ENCODE results near the gene CELSR2.

CELSR2 gene

DNA sequence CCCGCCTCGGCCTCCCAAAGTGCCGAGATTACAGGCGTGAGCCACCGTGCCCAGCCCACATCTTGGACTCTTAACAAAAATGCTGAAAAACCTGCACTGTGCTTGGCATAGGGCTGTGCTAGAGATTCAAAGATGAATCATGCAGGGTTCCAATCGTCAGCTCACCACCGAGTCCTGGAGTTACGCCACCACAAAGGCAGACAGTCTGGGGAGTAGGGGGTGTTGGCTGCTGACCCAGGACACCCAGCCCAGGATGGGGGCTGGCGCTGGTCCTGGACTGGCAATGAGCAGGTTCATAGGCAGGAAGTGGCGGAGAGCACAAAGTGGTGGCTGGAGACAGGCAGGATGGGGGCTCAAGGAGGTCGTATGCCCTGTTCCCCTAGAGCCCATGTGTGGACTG is 17.6 kb downstream of the CELSR2 start:
- no peak for DNase-seq

DNA sequence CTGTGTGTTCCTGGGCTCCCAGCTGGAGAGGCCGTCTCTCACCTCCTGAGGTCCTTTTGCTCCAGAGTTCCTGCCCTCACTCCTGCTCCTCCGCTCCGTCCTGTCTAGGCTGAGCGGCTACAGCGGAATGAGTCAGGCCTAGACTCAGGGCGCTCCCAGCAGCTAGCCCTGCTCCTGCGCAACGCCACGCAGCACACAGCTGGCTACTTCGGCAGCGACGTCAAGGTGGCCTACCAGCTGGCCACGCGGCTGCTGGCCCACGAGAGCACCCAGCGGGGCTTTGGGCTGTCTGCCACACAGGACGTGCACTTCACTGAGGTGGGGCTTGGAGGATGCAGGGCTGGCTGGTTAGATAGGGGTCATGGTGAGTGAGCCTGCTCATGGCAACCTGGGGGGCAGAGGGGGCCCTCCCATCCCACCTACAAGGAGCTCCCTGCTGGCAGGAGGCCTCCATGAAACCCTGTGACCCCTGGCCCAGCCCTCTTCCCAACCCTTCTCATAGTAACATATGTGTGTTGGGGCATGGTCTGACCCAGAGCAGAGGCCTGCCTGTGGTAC is 18.5 kb downstream of the CELSR2 start:
- no peak for DNase-seq

DNA sequence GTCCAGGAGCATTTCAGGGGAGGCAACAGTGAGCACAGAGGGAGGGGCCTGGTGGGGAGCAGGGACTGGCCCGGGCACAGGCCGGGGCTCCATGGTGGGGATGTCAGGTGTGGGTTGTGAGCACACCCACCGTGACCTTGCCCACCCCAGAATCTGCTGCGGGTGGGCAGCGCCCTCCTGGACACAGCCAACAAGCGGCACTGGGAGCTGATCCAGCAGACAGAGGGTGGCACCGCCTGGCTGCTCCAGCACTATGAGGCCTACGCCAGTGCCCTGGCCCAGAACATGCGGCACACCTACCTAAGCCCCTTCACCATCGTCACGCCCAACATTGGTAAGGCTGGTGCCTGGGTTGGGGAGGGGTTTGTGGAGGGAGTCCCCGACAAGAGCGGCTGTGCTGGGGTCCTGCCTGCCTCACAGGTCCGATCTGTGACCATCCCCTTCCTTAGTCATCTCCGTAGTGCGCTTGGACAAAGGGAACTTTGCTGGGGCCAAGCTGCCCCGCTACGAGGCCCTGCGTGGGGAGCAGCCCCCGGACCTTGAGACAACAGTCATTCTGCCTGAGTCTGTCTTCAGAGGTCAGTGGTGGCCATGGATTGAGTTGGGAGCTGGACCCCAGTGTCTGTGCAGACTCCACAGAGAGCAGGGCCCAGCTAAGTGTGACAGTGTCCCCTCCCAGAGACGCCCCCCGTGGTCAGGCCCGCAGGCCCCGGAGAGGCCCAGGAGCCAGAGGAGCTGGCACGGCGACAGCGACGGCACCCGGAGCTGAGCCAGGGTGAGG is 19.3 kb downstream of the CELSR2 start:
- DNase-seq = no peak

DNA sequence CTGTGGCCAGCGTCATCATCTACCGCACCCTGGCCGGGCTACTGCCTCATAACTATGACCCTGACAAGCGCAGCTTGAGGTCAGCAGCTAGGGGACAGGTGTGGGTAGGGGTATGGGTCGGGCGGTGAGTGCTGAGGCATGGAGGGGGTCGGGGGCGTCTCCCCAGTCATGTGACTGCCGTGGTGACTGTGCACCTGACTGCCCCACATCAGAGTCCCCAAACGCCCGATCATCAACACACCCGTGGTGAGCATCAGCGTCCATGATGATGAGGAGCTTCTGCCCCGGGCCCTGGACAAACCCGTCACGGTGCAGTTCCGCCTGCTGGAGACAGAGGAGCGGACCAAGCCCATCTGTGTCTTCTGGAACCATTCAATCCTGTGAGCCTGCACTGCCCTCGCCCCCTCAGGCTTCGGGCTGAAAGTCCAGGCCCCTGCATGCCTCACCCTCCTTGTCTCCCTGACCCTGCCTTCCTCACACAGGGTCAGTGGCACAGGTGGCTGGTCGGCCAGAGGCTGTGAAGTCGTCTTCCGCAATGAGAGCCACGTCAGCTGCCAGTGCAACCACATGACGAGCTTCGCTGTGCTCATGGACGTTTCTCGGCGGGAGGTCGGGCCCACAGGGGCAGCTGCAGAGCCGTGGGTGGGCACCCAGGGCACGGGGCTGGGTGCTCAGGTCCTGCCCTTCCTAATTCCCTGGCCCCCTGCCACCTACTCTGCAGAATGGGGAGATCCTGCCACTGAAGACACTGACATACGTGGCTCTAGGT is 20.1 kb downstream of the CELSR2 start:
- DNase-seq = no peak

DNA sequence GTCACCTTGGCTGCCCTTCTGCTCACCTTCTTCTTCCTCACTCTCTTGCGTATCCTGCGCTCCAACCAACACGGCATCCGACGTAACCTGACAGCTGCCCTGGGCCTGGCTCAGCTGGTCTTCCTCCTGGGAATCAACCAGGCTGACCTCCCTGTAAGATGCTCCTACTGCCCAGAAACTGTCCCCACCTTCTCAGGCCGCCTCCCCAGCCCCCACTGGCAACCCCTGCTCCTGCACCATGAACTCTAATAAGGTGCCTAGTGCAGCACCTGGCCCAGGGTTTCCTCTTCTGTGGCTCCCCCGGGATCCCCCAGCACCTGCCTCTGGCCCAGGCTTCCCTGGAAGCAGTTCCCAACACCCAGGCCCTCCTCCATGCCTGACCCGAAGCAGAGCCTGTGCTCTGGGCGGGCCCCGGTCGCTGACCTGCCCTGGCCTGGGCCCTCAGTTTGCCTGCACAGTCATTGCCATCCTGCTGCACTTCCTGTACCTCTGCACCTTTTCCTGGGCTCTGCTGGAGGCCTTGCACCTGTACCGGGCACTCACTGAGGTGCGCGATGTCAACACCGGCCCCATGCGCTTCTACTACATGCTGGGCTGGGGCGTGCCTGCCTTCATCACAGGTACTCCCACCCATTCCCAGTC is 20.8 kb downstream of the CELSR2 start:
- DNase-seq = no peak

DNA sequence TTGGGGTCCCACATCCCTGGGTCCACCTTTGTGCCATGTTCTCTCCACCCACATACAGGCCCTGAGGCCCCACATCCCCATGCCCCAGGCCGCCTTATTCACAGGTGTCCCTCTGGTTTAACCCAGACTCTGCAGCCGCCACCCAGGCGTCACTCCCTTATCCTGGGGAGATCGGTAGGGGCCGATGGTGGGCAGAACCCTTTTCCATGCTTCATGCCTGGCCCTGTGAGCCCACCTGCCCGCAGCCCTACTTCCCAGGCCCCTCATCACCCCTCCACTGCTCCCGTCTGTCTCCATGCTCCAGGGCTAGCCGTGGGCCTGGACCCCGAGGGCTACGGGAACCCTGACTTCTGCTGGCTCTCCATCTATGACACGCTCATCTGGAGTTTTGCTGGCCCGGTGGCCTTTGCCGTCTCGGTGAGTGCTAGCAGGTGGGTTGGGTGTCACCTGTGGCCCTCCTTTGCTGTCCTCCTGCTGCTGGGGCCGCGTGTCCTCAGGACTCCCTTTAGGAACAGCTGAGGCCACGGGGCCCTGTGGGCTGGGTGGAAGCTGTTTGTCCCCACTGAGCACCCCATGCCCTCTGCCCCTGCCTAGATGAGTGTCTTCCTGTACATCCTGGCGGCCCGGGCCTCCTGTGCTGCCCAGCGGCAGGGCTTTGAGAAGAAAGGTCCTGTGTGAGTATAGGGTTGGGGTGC is 21.4 kb downstream of the CELSR2 start:
- DNase-seq = no peak

DNA sequence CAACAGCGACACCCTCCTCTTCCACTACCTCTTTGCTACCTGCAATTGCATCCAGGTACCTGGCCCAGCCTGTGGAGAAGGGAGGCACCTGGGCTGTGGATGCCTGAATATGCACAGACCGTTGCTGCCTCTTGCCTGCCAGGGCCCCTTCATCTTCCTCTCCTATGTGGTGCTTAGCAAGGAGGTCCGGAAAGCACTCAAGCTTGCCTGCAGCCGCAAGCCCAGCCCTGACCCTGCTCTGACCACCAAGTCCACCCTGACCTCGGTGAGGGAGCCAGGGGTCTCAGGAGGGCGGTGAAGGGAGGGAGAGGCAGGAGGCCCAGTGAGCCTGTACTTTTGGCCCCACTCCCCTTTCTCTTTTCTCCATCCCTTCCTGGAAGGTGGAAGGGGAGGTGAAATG is 22.1 kb downstream of the CELSR2 start:
- DNase-seq = no peak

DNA sequence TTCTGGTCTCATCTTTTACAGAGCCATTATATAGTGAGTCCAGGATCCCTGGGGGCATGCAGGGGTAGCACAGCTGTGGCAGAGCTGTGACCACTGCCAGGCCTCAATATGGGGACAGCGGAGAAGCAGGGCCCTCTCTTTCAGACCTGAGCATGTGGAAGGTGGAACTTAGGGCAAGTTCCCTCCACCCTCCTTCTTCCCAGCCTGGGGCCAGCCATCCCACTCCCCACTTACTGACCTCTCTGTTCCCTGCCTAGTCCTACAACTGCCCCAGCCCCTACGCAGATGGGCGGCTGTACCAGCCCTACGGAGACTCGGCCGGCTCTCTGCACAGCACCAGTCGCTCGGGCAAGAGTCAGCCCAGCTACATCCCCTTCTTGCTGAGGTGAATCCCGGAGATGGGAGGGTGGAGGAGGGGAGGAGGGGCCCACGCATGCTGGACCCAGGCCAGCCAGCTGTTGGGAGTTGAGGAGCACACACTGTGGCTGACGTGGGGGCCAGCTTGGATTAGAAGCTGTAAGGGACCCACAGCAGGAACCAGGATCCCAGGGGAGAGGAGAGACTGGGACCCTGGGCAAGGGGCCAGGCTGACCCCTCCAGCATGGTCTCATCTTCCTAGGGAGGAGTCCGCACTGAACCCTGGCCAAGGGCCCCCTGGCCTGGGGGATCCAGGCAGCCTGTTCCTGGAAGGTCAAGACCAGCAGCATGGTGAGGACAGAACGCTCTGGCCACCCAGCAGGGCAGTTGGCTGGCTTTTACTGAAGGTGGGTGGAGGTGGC is 22.9 kb downstream of the CELSR2 start:
- DNase-seq = no peak

DNA sequence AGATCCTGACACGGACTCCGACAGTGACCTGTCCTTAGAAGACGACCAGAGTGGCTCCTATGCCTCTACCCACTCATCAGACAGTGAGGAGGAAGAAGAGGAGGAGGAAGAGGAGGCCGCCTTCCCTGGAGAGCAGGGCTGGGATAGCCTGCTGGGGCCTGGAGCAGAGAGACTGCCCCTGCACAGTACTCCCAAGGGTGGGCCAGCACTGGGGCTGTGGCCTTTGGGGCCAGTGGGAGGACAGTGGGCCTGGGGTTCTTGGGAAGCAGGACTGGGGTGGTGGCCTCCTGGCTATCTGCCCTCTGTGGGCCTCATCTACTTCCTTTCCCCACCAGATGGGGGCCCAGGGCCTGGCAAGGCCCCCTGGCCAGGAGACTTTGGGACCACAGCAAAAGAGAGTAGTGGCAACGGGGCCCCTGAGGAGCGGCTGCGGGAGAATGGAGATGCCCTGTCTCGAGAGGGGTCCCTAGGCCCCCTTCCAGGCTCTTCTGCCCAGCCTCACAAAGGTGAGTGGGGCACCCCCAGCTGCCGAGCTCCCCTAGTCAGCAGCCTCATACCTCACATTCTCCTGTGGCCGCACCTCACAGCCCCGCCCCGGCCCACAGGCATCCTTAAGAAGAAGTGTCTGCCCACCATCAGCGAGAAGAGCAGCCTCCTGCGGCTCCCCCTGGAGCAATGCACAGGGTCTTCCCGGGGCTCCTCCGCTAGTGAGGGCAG is 23.6 kb downstream of the CELSR2 start:
- no peak for DNase-seq

DNA sequence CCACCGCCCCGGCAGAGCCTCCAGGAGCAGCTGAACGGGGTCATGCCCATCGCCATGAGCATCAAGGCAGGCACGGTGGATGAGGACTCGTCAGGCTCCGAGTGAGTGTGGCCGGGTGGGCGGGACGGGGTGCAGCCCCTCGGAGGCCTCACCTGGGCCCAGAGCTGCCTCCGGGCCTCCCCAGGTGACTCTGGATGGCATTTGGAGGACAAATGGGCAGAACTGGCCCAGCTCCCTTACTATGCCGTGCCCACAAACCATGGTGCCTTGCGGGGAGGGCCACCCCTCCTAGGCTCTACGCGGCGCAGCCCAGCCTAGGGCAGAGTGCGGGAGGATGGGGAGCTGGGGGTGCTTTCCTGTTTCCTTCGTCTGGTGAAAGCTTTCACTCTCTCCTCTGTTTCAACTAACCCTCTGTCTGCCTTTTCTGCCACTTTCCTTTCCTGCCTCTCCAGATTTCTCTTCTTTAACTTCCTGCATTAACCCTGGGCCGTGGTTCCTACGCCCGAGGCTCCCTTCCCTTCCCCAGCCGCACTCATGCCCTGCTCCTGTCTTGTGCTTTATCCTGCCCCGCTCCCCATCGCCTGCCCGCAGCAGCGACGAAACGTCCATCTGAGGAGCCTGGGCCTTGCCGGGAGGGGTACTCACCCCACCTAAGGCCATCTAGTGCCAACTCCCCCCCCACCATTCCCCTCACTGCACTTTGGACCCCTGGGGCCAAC is 24.4 kb downstream of the CELSR2 start:
- DNase-seq = no peak

DNA sequence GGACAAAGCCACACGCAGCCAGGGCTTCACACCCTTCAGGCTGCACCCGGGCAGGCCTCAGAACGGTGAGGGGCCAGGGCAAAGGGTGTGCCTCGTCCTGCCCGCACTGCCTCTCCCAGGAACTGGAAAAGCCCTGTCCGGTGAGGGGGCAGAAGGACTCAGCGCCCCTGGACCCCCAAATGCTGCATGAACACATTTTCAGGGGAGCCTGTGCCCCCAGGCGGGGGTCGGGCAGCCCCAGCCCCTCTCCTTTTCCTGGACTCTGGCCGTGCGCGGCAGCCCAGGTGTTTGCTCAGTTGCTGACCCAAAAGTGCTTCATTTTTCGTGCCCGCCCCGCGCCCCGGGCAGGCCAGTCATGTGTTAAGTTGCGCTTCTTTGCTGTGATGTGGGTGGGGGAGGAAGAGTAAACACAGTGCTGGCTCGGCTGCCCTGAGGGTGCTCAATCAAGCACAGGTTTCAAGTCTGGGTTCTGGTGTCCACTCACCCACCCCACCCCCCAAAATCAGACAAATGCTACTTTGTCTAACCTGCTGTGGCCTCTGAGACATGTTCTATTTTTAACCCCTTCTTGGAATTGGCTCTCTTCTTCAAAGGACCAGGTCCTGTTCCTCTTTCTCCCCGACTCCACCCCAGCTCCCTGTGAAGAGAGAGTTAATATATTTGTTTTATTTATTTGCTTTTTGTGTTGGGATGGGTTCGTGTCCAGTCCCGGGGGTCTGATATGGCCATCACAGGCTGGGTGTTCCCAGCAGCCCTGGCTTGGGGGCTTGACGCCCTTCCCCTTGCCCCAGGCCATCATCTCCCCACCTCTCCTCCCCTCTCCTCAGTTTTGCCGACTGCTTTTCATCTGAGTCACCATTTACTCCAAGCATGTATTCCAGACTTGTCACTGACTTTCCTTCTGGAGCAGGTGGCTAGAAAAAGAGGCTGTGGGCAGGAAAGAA is 25.5 kb downstream of the CELSR2 start:
- no peak for DNase-seq

DNA sequence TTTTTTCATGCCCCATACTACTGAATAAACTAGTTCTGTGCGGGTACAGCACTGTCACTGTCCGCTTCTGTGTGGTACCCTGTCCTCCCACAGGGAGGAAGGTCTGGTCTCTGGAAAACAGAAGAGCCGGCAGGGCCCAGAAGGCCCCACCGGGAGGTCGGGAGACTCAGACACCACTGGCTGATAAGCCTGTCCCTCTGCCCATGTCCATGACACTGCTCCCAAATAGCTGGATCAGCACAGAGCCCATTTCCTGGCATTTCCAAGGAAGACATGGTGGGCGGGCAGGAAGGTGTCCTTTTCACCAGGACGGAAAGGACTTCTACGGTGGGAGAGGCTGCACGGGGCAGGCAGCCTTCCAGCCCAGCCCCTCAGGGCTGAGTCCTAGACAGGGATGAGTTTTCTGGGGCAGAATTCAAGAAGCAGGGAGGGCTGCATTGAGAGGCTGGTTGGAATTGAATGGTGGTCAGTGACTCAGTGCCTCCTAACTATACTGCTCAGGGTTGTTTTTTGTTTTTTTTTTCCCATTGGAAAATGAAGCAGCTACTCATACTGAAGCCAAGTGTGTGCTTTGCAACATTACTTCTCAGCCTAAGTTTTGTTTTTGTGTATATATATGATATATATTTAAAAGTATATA is 26.5 kb downstream of the CELSR2 start:
- DNase-seq = no peak

DNA sequence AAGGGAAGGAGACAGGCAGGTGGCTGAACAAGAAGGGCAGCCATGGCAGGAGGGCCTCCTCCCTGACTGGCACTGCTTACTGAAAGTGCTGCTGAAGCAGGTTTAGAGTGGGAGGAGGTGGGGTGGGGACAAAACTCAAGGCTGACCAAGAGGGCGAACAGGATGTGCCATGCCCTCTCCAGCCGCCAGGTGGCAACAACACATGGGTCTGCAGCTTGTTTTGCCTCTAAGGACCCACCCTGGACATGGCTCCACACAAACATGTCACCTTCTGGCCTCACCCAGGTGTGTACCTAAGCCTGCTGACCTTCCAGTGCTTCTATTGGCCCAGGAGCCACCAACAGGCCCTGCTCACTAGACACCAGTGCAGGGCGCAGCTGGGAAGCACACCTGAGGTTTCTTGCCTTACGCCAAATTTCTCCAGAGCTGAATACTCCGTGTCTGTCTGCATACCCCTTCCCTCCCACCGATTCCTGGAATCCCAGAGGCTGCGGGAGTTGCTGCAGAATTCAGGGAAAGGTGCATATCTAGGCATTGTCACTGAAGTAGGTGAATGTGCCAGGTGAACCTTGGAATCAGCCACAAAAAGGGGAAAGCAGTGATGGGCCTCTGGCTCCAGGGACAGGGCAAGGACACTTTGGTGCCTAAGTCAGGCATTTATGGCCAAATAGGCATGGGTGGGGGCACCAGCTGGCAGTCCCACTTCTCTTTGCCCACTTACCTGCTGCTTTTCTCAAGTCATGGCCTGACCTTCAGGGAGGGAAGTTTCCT is 28.3 kb downstream of the CELSR2 start:
- peak; percentile 54 for DNase-seq

DNA sequence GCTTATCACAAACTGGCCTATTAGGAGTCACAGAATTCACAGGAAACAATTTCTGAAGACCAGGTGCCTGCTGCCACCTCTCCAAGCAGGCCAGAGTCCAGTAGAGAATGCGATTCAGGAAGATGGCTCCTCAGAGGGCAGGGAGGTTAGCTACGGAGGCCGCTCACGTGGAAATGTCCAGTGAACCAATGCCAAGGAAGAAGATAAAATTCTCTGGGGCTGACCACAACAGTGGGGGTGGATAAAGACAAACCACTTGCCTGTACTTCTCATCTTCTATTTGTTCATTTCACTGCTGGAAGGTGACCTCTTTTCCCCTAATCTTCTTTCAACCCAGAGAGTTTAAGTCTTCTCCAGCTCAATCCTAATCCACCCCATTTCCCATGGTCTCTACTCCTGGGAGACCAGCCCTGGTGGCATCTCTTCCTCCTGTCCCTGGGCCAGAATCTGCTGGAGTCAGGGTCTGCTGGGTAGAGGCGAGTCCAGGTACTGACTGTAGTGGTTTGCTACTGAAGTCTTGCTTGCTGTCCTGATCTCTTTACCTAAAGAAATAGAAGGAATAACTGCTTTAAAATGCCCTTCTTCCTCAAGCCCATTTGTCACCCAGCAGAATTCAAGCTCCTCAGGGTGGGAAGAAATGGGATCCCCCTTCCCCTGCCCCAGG is 30.4 kb downstream of the CELSR2 start:
- no peak for DNase-seq

DNA sequence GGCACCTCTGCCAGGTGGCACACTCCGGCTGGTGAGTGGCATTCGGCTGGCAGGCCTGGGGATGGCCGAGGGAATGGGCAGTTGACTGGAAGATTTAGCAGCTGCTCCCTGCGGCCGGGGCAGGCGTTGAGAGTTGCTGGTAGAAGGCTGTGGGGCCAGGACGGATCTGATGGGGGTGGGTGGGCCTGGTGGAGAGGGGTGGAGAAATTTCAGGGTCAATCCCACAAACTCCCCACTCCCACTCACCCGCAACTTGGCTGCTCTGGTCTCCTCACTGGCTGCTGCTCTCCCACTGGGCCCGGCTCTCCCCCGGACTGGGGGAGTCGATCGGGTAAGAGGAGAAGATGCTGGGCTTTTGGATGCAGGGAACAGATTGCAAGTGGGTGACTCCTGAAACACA is 31.5 kb downstream of the CELSR2 start:
- no peak for DNase-seq

DNA sequence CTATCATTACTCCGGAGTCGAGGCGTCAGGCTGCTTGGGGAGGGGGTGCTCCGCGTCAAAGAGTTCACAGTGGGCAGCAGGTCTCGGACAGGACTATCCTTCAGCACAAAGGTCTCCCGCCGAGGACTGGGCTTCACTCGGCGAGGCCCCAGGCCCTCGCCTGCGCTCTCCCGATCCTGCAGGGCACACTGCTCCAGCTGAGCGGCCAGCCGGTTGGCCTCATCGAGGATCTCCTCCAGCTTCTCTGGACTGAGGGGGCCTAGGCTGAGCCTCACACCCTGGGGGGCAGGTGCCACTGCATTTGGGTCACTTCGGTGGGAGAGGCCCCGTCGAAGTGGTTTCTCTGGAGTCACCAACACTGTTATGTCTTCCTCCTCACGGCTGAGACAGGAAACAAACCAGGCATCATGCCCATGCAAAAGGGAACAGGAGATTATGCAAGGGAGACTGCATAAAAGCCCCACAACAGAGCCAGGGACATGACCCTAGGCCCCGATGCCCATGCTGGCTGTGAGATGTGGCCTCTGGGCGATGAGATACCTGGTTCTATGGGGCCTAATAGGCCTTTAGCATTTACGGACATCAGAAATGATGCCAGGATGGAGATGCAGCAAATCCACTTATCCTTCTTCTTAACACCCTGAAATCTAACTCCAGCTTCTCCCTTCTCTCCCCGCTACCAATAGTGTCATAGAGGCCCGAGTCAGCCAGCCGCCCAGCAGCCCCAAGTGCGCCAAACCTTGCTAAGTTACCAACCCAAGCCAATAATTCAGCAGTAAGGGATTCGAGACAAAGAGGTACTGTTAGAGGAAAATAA is 32.5 kb downstream of the CELSR2 start:
- no peak for DNase-seq

DNA sequence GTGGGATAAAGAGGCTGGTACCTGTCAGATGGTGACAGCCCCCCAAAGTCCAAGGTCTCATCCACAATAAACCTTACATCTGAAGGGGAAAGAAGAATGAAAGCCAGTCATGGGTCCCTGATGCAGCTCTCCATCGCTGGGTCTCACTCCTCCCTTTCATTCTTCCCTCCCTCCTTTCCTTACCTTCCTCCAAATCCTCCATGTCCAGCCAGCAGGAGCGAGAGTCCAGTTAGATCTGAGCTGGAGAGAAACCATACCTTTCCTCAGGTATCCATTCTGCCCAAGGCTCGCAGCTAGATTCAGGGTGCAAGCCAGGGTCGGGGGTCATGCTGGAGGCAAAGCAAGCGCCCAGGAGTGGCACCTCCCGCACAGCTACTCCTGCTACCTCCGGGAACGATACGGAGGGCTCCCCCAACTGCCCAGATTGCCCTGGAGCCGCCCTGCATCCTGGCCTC is 33.2 kb downstream of the CELSR2 start:
- DNase-seq = no peak

Measured in CD4-positive, alpha-beta T cell treated with Interleukin-4 for 4 hours (primary cell).